CD14-positive monocyte (primary cell): ENCODE data around the gene CD96. TPM values are rescaled to one million over a fixed set of nuclear protein-coding genes. Genes with fewer than 3 reads are reported as not detected.

ENCODE experiments used
- DNase-seq, 3 donors: peaks; one replicate each; pipeline ENCODE4 v3.0.0-alpha.2; 2011 to 2022
- H2AFZ ChIP-seq: 2 replicates; pipeline ENCODE4 v1.6.0; 2012; ENCODE audit warnings: mild to moderate bottlenecking, low read depth, low read length, inconsistent platforms; ENCODE audit not compliant: insufficient read depth, poor library complexity, severe bottlenecking
- H3K27ac ChIP-seq, 2 donors: 1 replicate in 1 of 2; 2 replicates in 1 of 2; pipeline ENCODE4 v1.5.1; 2012 to 2013; ENCODE audit warnings: low read length in 2 of 2, control low read depth in 1 of 2, inconsistent platforms in 1 of 2, low read depth in 1 of 2, mild to moderate bottlenecking in 1 of 2
- H3K27me3 ChIP-seq, 2 donors: one replicate each; pipeline versions ENCODE4 v1.6.0 to v1.6.1; 2011 to 2013; ENCODE audit warnings: low read length in 2 of 2; ENCODE audit not compliant: control insufficient read depth in 2 of 2, insufficient read depth in 2 of 2
- H3K36me3 ChIP-seq, 2 donors: replicated peaks in 1 of 2; 1 replicate in 1 of 2; 2 replicates in 1 of 2; pipeline versions ENCODE4 v1.5.1 to v1.6.1; 2012 to 2013; ENCODE audit warnings: low read length in 2 of 2, control low read depth in 1 of 2, inconsistent platforms in 1 of 2, mild to moderate bottlenecking in 1 of 2; ENCODE audit not compliant: insufficient read depth in 2 of 2, control insufficient read depth in 1 of 2
- H3K4me1 ChIP-seq, 2 donors: 1 replicate in 1 of 2; 2 replicates in 1 of 2; pipeline versions ENCODE4 v1.5.1 to v1.6.1; 2012 to 2013; ENCODE audit warnings: low read length in 2 of 2, control low read depth in 1 of 2, inconsistent platforms in 1 of 2, mild to moderate bottlenecking in 1 of 2, moderate library complexity in 1 of 2; ENCODE audit not compliant: insufficient read depth in 2 of 2, control insufficient read depth in 1 of 2
- H3K4me2 ChIP-seq: replicated peaks from 2 replicates; pipeline ENCODE3; 2012; ENCODE audit warnings: low read length, moderate library complexity, mild to moderate bottlenecking; ENCODE audit not compliant: poor library complexity, severe bottlenecking; ENCODE audit errors: extremely low read depth
- H3K4me3 ChIP-seq, 3 experiments: fragments of 200-600 bp in 1 of 3; sonication (generic) in 1 of 3; replicated peaks in 1 of 3; 1 replicate in 2 of 3; 2 replicates in 1 of 3; pipeline ENCODE4 v1.5.1; 2011 to 2013; ENCODE audit warnings: low read length in 3 of 3, mild to moderate bottlenecking in 3 of 3, control low read depth in 2 of 3, low read depth in 2 of 3, inconsistent platforms in 1 of 3, moderate library complexity in 1 of 3
- H3K79me2 ChIP-seq: 2 replicates; pipeline ENCODE4 v1.6.0; 2012; ENCODE audit warnings: mild to moderate bottlenecking, control low read depth, inconsistent platforms, low read length, moderate library complexity; ENCODE audit not compliant: insufficient read depth
- H3K9ac ChIP-seq: 2 replicates; pipeline ENCODE4 v1.6.0; 2017; ENCODE audit warnings: low read length, mild to moderate bottlenecking; ENCODE audit not compliant: insufficient read depth, poor library complexity, severe bottlenecking
- H3K9me3 ChIP-seq, 2 donors: replicated peaks in 1 of 2; 1 replicate in 1 of 2; 2 replicates in 1 of 2; pipeline versions ENCODE4 v1.5.1 to v1.6.1; 2012 to 2013; ENCODE audit warnings: low read length in 2 of 2, control low read depth in 1 of 2; ENCODE audit not compliant: control insufficient read depth in 1 of 2, insufficient read depth in 1 of 2
- H4K20me1 ChIP-seq: 2 replicates; pipeline ENCODE4 v1.6.0; 2012; ENCODE audit warnings: mild to moderate bottlenecking, low read length, control low read depth, moderate library complexity; ENCODE audit not compliant: insufficient read depth
- H3K27ac Mint-ChIP-seq, 7 donors: one replicate each; pipeline ENCODE4 v1.8.0; 2020; ENCODE audit warnings: mild to moderate bottlenecking in 7 of 7, mixed read lengths in 7 of 7, moderate library complexity in 6 of 7, inconsistent platforms in 2 of 7
- H3K27me3 Mint-ChIP-seq, 3 donors: one replicate each; pipeline ENCODE4 v1.8.0; 2021 to 2022; ENCODE audit warnings: low read depth in 3 of 3, mild to moderate bottlenecking in 3 of 3, mixed read lengths in 3 of 3, moderate library complexity in 3 of 3, inconsistent platforms in 1 of 3
- H3K36me3 Mint-ChIP-seq, 2 donors: one replicate each; pipeline ENCODE4 v1.8.0; 2020; ENCODE audit warnings: mixed read lengths in 2 of 2, inconsistent platforms in 1 of 2, mild to moderate bottlenecking in 1 of 2
- H3K4me1 Mint-ChIP-seq: one replicate; pipeline ENCODE4 v1.8.0; 2020; ENCODE audit warnings: mild to moderate bottlenecking, mixed read lengths
- H3K4me3 Mint-ChIP-seq, 2 donors: one replicate each; pipeline ENCODE4 v1.8.0; 2020; ENCODE audit warnings: mild to moderate bottlenecking in 2 of 2, mixed read lengths in 2 of 2, moderate library complexity in 1 of 2
- H3K9me3 Mint-ChIP-seq, 7 donors: one replicate each; pipeline ENCODE4 v1.8.0; 2020 to 2022; ENCODE audit warnings: mixed read lengths in 7 of 7, mild to moderate bottlenecking in 6 of 7, moderate library complexity in 6 of 7, inconsistent platforms in 2 of 7
- CTCF ChIP-seq: fragments of 200-600 bp; IDR thresholded peaks from one replicate; pipeline ENCODE4 v1.8.0; 2022; ENCODE audit warnings: antibody characterized with exemption, mild to moderate bottlenecking
- WGBS: methylation state at CpG from one replicate; pipeline ENCODE4 v1.1.5; 2013; ENCODE audit warnings: missing lambda C conversion rate; ENCODE audit not compliant: insufficient coverage; 5-methylcytosine and 5-hydroxymethylcytosine counted together
- intact Hi-C, 2 donors: fragments of 100-400 bp; cut with micrococcal nuclease; formaldehyde crosslinking; loops; one replicate each; pipeline versions ENCODE4 v1.15.0 to v1.15.1; 2023
- polyA plus RNA-seq, 3 donors: library from polyadenylated mRNA; depleted of rRNA in 1 of 3; unstranded in 2 of 3; stranded (reverse) in 1 of 3; fragments of 300-500 nt in 2 of 3; fragments of >200 nt in 1 of 3; fragmentation: Illumina TruSeq in 2 of 3; gene quantifications; 1 replicate in 2 of 3; 2 replicates in 1 of 3; pipeline ENCODE4 v1.2.3, GENCODE V29; 2012 to 2021

CD96 gene
- polyA plus RNA-seq, 3 donors = 0.05 to 0.97 (median 0.33) TPM

- intact Hi-C loops = no loop called here
- no peaks in the 10 kb centered on the region for H3K36me3 ChIP-seq
- no peak overlapping the region for H3K27ac ChIP-seq
Observed at GRCh38 chr3:111593666-111594065, 51.7 kb downstream of the CD96 start.

GRCh38 chr3:111594205-111594604 is 52.2 kb downstream of the CD96 start:
- peaks cover 0 to 1% (median 0%) of the 10 kb centered on the region in 3 donors for H3K27me3 Mint-ChIP-seq
- intact Hi-C loops = no loop called here
- TF ChIP-seq CTCF = no peak
- Histone ChIP-seq H2AFZ (no peak overlapping the region), H3K4me1 (no peaks in the 10 kb centered on the region), H3K4me2 (no peak overlapping the region), H3K4me3 (no peak overlapping the region), H4K20me1 (no peaks in the 10 kb centered on the region), H3K36me3 (no peaks in the 10 kb centered on the region), H3K27me3 (no peaks in the 10 kb centered on the region), H3K9me3 (no peaks in the 10 kb centered on the region), H3K79me2 (no peaks in the 10 kb centered on the region), H3K27ac (no peak overlapping the region), H3K9ac (no peak overlapping the region)
- no CpG with 5 or more reads among the region's 2 CpGs for WGBS
- H3K4me1 Mint-ChIP-seq = no peaks in the 10 kb centered on the region
- no peak for DNase-seq
- no peak overlapping the region for H3K4me3 Mint-ChIP-seq
- peaks cover 0 to 1% (median 0%) of the 10 kb centered on the region in 7 donors for H3K9me3 Mint-ChIP-seq
- H3K36me3 Mint-ChIP-seq = no peaks in the 10 kb centered on the region
- H3K27ac Mint-ChIP-seq = no peak overlapping the region

More at GRCh38 chr3:111593666-111594065, 51.7 kb downstream of the CD96 start:
- peaks cover 0 to 1% (median 0%) of the 10 kb centered on the region in 3 donors for H3K27me3 Mint-ChIP-seq
- H3K4me1 Mint-ChIP-seq = no peaks in the 10 kb centered on the region
- no peak overlapping the region for H3K9ac ChIP-seq
- WGBS = 96% methylated on average over 4 of the region's 9 CpGs
- no peaks in the 10 kb centered on the region for H4K20me1 ChIP-seq
- H3K4me2 ChIP-seq = no peak overlapping the region
- H3K4me3 ChIP-seq = no peak overlapping the region
- H3K36me3 Mint-ChIP-seq = no peaks in the 10 kb centered on the region
- H3K79me2 ChIP-seq = no peaks in the 10 kb centered on the region
- no peaks in the 10 kb centered on the region for H3K4me1 ChIP-seq
- H3K9me3 ChIP-seq = no peaks in the 10 kb centered on the region
- peak overlapping the region in 1 of 7 donors; percentile 76 for H3K27ac Mint-ChIP-seq
- no peak for TF ChIP-seq CTCF
- peaks cover 0 to 4% (median 0%) of the 10 kb centered on the region in 7 donors for H3K9me3 Mint-ChIP-seq
- no peaks in the 10 kb centered on the region for H3K27me3 ChIP-seq
- DNase-seq = no peak
- no peak overlapping the region for H2AFZ ChIP-seq
- no peak overlapping the region for H3K4me3 Mint-ChIP-seq
